OCI-LY1 (cell line): ENCODE measurements around the gene SH3BP1.

ENCODE experiments used
- H2AFZ ChIP-seq: fragments of 200-600 bp; sonication (generic), shearing (Covaris generic); 2 replicates; pipeline ENCODE4 v1.6.0; 2014; ENCODE audit warnings: antibody characterized with exemption, mild to moderate bottlenecking, low read length
- H3F3A ChIP-seq: fragments of 200-600 bp; sonication (generic), shearing (Covaris generic); 2 replicates; pipeline ENCODE4 v1.6.0; 2014; ENCODE audit warnings: mild to moderate bottlenecking, antibody characterized with exemption, low read length, moderate library complexity; ENCODE audit not compliant: insufficient read depth
- H3K27ac ChIP-seq: fragments of 200-600 bp; sonication (generic); 2 replicates; pipeline ENCODE4 v1.5.1; 2014; ENCODE audit warnings: low read length, mixed run types, mild to moderate bottlenecking, low read depth; ENCODE audit not compliant: poor library complexity, severe bottlenecking
- H3K27me3 ChIP-seq: fragments of 200-600 bp; sonication (generic); 2 replicates; pipeline ENCODE4 v1.6.0; 2014; ENCODE audit warnings: antibody characterized with exemption, mild to moderate bottlenecking, low read length, moderate library complexity; ENCODE audit not compliant: insufficient read depth
- H3K36me3 ChIP-seq: fragments of 200-600 bp; sonication (generic); 2 replicates; pipeline ENCODE4 v1.6.1; 2014; ENCODE audit warnings: mild to moderate bottlenecking, antibody characterized with exemption, low read length, moderate library complexity, mixed read lengths; ENCODE audit not compliant: insufficient read depth
- H3K4me1 ChIP-seq: fragments of 200-600 bp; sonication (generic); 2 replicates; pipeline ENCODE4 v1.5.1; 2014; ENCODE audit warnings: mild to moderate bottlenecking, low read length, moderate library complexity; ENCODE audit not compliant: insufficient read depth, severe bottlenecking
- H3K4me2 ChIP-seq: fragments of 200-600 bp; sonication (generic), shearing (Covaris generic); 2 replicates; pipeline ENCODE4 v1.6.1; 2014; ENCODE audit warnings: low read length
- H3K4me3 ChIP-seq: fragments of 200-600 bp; sonication (generic); 2 replicates; pipeline ENCODE4 v1.5.1; 2014; ENCODE audit warnings: low read length, low read depth, mild to moderate bottlenecking, mixed read lengths; ENCODE audit not compliant: poor library complexity, severe bottlenecking
- H3K79me2 ChIP-seq: fragments of 200-600 bp; shearing (Covaris generic); 2 replicates; pipeline ENCODE4 v1.6.1; 2016; ENCODE audit warnings: mixed run types, low read length, mixed read lengths; ENCODE audit not compliant: insufficient read depth
- H3K9ac ChIP-seq: fragments of 200-600 bp; sonication (generic), shearing (Covaris generic); 2 replicates; pipeline ENCODE4 v1.6.1; 2014; ENCODE audit warnings: mild to moderate bottlenecking, low read length, mixed read lengths
- H3K9me2 ChIP-seq: fragments of 200-600 bp; sonication (generic), shearing (Covaris generic); 2 replicates; pipeline ENCODE4 v1.6.1; 2014; ENCODE audit warnings: low read depth, mild to moderate bottlenecking, low read length, mixed read lengths
- H3K9me3 ChIP-seq: fragments of 200-600 bp; shearing (Covaris generic); 2 replicates; pipeline ENCODE4 v1.6.1; 2014; ENCODE audit warnings: low read length, mixed read lengths
- H4K20me1 ChIP-seq: fragments of 200-600 bp; sonication (generic), shearing (Covaris generic); 2 replicates; pipeline ENCODE4 v1.6.0; 2016; ENCODE audit warnings: mild to moderate bottlenecking, low read length; ENCODE audit not compliant: insufficient read depth
- EZH2 ChIP-seq: fragments of 200-600 bp; sonication (generic), shearing (Covaris generic); IDR thresholded peaks from 2 replicates; pipeline ENCODE4 v1.8.0; 2017; ENCODE audit warnings: borderline replicate concordance, mixed run types, mild to moderate bottlenecking, antibody characterized with exemption, low read length, moderate library complexity, mixed read lengths
- TF ChIP-seq, protein P1 (sequence below): fragments of 200-600 bp; sonication (generic), shearing (Covaris generic); IDR thresholded peaks from 2 replicates; pipeline ENCODE4 v1.5.1; 2017; ENCODE audit warnings: mild to moderate bottlenecking, antibody characterized with exemption, low read length, moderate library complexity, mixed read lengths

SH3BP1 gene

GRCh38 chr22:37594237-37594636 lies 45.2 kb upstream of the SH3BP1 start:
- Histone ChIP-seq H3K4me1 (peaks cover 4% of the 10 kb centered on the region), H3K9me3 (no peaks in the 10 kb centered on the region), H3K4me3 (no peak overlapping the region), H3K79me2 (no peaks in the 10 kb centered on the region), H3K27me3 (peaks cover 15% of the 10 kb centered on the region; the same call in 1 of the 2 replicates), H3K27ac (no peak overlapping the region), H4K20me1 (no peaks in the 10 kb centered on the region), H3K4me2 (no peak overlapping the region), H3K36me3 (no peaks in the 10 kb centered on the region), H3F3A (no peaks in the 10 kb centered on the region), H3K9ac (no peak overlapping the region), H2AFZ (no peak overlapping the region), H3K9me2 (no peaks in the 10 kb centered on the region)
- TF ChIP-seq, protein P1, sequence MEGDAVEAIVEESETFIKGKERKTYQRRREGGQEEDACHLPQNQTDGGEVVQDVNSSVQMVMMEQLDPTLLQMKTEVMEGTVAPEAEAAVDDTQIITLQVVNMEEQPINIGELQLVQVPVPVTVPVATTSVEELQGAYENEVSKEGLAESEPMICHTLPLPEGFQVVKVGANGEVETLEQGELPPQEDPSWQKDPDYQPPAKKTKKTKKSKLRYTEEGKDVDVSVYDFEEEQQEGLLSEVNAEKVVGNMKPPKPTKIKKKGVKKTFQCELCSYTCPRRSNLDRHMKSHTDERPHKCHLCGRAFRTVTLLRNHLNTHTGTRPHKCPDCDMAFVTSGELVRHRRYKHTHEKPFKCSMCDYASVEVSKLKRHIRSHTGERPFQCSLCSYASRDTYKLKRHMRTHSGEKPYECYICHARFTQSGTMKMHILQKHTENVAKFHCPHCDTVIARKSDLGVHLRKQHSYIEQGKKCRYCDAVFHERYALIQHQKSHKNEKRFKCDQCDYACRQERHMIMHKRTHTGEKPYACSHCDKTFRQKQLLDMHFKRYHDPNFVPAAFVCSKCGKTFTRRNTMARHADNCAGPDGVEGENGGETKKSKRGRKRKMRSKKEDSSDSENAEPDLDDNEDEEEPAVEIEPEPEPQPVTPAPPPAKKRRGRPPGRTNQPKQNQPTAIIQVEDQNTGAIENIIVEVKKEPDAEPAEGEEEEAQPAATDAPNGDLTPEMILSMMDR = peak; percentile 54
- no peak for TF ChIP-seq EZH2

DNA sequence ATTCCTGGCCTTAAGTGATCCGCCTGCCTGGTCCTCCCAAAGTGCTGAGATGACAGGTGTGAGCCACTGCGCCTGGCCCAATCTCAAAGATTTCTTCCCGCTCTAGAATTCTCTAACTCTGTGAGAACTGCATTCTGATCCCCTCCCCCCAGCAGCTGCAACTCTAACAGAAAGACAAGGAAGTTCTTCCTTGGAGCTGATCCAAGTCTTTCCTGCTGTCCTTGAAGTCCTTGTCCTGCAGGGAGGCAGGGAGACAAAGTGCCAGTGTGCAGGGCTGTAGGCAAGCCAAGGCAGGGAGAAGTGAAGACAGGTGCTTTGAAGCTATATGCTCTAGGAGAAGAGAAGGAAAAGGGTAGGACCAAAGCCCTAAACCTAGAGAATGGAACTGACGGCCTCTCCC lies 40.3 kb upstream of the SH3BP1 start:
- H3K4me1 ChIP-seq = peaks cover 7% of the 10 kb centered on the region
- no peak overlapping the region for H3K4me2 ChIP-seq
- H3K36me3 ChIP-seq = no peaks in the 10 kb centered on the region
- TF ChIP-seq, protein P1 = no peak
- TF ChIP-seq EZH2 = no peak
- H3K79me2 ChIP-seq = no peaks in the 10 kb centered on the region
- no peaks in the 10 kb centered on the region for H3K9me2 ChIP-seq
- H3K27ac ChIP-seq = no peak overlapping the region
- H4K20me1 ChIP-seq = no peaks in the 10 kb centered on the region
- peaks cover 12% of the 10 kb centered on the region; the same call in 1 of the 2 replicates for H3K27me3 ChIP-seq
- no peaks in the 10 kb centered on the region for H3K9me3 ChIP-seq
- H3K4me3 ChIP-seq = no peak overlapping the region
- H3F3A ChIP-seq = no peaks in the 10 kb centered on the region
- H3K9ac ChIP-seq = no peak overlapping the region
- no peak overlapping the region for H2AFZ ChIP-seq

- H3F3A ChIP-seq = no peaks in the 10 kb centered on the region
- H3K27ac ChIP-seq = no peak overlapping the region
- no peaks in the 10 kb centered on the region for H3K79me2 ChIP-seq
- no peaks in the 10 kb centered on the region for H3K9me2 ChIP-seq
- H3K36me3 ChIP-seq = no peaks in the 10 kb centered on the region
- H3K4me2 ChIP-seq = peak overlapping the region; percentile 45; the same call in 1 of the 2 replicates
- H3K4me1 ChIP-seq = peaks cover 7% of the 10 kb centered on the region
- H2AFZ ChIP-seq = no peak overlapping the region
- H4K20me1 ChIP-seq = no peaks in the 10 kb centered on the region
- peaks cover 8% of the 10 kb centered on the region; the same call in 1 of the 2 replicates for H3K27me3 ChIP-seq
- TF ChIP-seq, protein P1 = no peak
- no peak for TF ChIP-seq EZH2
- no peak overlapping the region for H3K4me3 ChIP-seq
- H3K9me3 ChIP-seq = no peaks in the 10 kb centered on the region
- H3K9ac ChIP-seq = no peak overlapping the region
Measured at GRCh38 chr22:37601203-37601539, 38.3 kb upstream of the SH3BP1 start.
